HL-60 (cell line): Measurements from ENCODE around the gene CHTOP.

ENCODE experiments used
- GABPA ChIP-seq: IDR thresholded peaks from 2 replicates; pipeline ENCODE4 v1.6.1; 2012; ENCODE audit warnings: low read depth
- POLR2AphosphoS5 ChIP-seq: IDR thresholded peaks from 2 replicates; pipeline ENCODE4 v1.6.1; 2012; ENCODE audit warnings: low read depth
- SPI1 ChIP-seq: IDR thresholded peaks from 2 replicates; pipeline ENCODE4 v1.6.1; 2012; ENCODE audit warnings: low read depth, mild to moderate bottlenecking, borderline replicate concordance
- TF ChIP-seq, protein P1 (sequence below): IDR thresholded peaks from one replicate; pipeline ENCODE4 v1.5.1; 2011; ENCODE audit warnings: low read length, control low read depth, inconsistent platforms; ENCODE audit not compliant: insufficient read depth
- TF ChIP-seq, protein P2 (sequence below): IDR thresholded peaks from 2 replicates; pipeline ENCODE4 v1.6.1; 2012; ENCODE audit warnings: low read depth; ENCODE audit not compliant: insufficient replicate concordance

DNA sequence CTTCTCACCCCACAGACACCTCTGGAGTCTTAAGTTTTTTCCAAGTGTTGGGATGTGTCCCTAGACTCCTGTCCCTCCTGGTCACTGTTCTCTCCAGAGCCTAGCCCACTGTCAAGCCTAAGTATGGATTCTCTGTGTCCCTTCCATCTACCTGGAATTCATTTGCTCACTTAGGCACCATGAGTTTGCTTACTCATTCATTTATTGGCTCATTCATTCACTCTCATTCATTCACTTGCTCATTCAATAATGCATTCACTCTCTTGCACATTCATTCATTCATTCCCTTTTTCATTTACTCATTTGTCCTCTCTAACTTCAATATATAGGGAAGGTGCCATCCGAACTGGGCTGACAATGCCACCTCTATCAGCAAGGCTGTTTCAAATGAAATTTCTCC is 22.5 kb upstream of the CHTOP start:
- TF ChIP-seq, protein P1, sequence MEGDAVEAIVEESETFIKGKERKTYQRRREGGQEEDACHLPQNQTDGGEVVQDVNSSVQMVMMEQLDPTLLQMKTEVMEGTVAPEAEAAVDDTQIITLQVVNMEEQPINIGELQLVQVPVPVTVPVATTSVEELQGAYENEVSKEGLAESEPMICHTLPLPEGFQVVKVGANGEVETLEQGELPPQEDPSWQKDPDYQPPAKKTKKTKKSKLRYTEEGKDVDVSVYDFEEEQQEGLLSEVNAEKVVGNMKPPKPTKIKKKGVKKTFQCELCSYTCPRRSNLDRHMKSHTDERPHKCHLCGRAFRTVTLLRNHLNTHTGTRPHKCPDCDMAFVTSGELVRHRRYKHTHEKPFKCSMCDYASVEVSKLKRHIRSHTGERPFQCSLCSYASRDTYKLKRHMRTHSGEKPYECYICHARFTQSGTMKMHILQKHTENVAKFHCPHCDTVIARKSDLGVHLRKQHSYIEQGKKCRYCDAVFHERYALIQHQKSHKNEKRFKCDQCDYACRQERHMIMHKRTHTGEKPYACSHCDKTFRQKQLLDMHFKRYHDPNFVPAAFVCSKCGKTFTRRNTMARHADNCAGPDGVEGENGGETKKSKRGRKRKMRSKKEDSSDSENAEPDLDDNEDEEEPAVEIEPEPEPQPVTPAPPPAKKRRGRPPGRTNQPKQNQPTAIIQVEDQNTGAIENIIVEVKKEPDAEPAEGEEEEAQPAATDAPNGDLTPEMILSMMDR = no peak
- no peak for TF ChIP-seq POLR2AphosphoS5
- TF ChIP-seq, protein P2, sequence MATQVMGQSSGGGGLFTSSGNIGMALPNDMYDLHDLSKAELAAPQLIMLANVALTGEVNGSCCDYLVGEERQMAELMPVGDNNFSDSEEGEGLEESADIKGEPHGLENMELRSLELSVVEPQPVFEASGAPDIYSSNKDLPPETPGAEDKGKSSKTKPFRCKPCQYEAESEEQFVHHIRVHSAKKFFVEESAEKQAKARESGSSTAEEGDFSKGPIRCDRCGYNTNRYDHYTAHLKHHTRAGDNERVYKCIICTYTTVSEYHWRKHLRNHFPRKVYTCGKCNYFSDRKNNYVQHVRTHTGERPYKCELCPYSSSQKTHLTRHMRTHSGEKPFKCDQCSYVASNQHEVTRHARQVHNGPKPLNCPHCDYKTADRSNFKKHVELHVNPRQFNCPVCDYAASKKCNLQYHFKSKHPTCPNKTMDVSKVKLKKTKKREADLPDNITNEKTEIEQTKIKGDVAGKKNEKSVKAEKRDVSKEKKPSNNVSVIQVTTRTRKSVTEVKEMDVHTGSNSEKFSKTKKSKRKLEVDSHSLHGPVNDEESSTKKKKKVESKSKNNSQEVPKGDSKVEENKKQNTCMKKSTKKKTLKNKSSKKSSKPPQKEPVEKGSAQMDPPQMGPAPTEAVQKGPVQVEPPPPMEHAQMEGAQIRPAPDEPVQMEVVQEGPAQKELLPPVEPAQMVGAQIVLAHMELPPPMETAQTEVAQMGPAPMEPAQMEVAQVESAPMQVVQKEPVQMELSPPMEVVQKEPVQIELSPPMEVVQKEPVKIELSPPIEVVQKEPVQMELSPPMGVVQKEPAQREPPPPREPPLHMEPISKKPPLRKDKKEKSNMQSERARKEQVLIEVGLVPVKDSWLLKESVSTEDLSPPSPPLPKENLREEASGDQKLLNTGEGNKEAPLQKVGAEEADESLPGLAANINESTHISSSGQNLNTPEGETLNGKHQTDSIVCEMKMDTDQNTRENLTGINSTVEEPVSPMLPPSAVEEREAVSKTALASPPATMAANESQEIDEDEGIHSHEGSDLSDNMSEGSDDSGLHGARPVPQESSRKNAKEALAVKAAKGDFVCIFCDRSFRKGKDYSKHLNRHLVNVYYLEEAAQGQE = no peak
- TF ChIP-seq GABPA = no peak
- no peak for TF ChIP-seq SPI1
